Keratinocyte (primary cell): Measurements from ENCODE around the gene TREM2. TPM values are rescaled to one million over a fixed set of nuclear protein-coding genes. Genes with fewer than 3 reads are reported as not detected.
"Not testable (repeated sequence)": the region's sequence is repeated elsewhere in the genome, so short reads cannot be mapped to it uniquely, and the experiment has no call there.

Source experiments
- DNase-seq: peaks from one replicate; pipeline ENCODE4 v3.0.0-alpha.2; 2011; ENCODE audit warnings: low read depth, missing footprints, low spot score
- FAIRE-seq: peaks from 2 replicates; lab custom pipeline; 2011; peaks lifted over from hg19 to GRCh38; lab: Jason Lieb, UNC
- H2AFZ ChIP-seq: 2 replicates; pipeline ENCODE4 v1.6.0; 2012; ENCODE audit warnings: low read length, control low read depth, inconsistent platforms; ENCODE audit not compliant: control insufficient read depth
- H3K27ac ChIP-seq: 2 replicates; pipeline ENCODE4 v1.5.1; 2011; ENCODE audit warnings: low read length; ENCODE audit not compliant: control insufficient read depth, insufficient read depth
- H3K27me3 ChIP-seq: 3 replicates; pipeline ENCODE4 v1.6.0; 2011; ENCODE audit warnings: low read length; ENCODE audit not compliant: control insufficient read depth, insufficient read depth; ENCODE audit errors: extremely low read depth
- H3K36me3 ChIP-seq, 2 experiments: 2 replicates in 1 of 2; 3 replicates in 1 of 2; pipeline ENCODE4 v1.5.1; 2011; ENCODE audit warnings: low read length in 2 of 2, mild to moderate bottlenecking in 1 of 2; ENCODE audit not compliant: control insufficient read depth in 2 of 2, insufficient read depth in 2 of 2; ENCODE audit errors: extremely low read depth in 1 of 2
- H3K4me1 ChIP-seq: 3 replicates; pipeline ENCODE4 v1.5.1; 2011; ENCODE audit warnings: low read length; ENCODE audit not compliant: control insufficient read depth, insufficient read depth; ENCODE audit errors: extremely low read depth
- H3K4me2 ChIP-seq: 3 replicates; pipeline ENCODE4 v1.6.0; 2011; ENCODE audit warnings: low read depth, low read length; ENCODE audit not compliant: control insufficient read depth, insufficient read depth; ENCODE audit errors: extremely low read depth
- H3K4me3 ChIP-seq, 3 experiments: fragments of 200-600 bp in 1 of 3; sonication (generic) in 1 of 3; 2 replicates in 2 of 3; 3 replicates in 1 of 3; pipeline ENCODE4 v1.5.1; 2011 to 2016; ENCODE audit warnings: low read length in 3 of 3, mild to moderate bottlenecking in 3 of 3, control low read depth in 2 of 3, inconsistent platforms in 1 of 3, low read depth in 1 of 3, mixed read lengths in 1 of 3, mixed run types in 1 of 3, moderate library complexity in 1 of 3; ENCODE audit not compliant: control insufficient read depth in 2 of 3, insufficient read depth in 2 of 3; ENCODE audit errors: extremely low read depth in 1 of 3
- H3K79me2 ChIP-seq: 2 replicates; pipeline ENCODE4 v1.6.0; 2012; ENCODE audit warnings: low read length; ENCODE audit not compliant: control insufficient read depth, insufficient read depth
- H3K9ac ChIP-seq: 3 replicates; pipeline ENCODE4 v1.6.0; 2011; ENCODE audit warnings: low read length; ENCODE audit not compliant: control insufficient read depth, insufficient read depth; ENCODE audit errors: extremely low read depth
- H3K9me1 ChIP-seq: 3 replicates; pipeline ENCODE4 v1.6.0; 2011; ENCODE audit warnings: low read length; ENCODE audit not compliant: control insufficient read depth, insufficient read depth; ENCODE audit errors: extremely low read depth
- H3K9me3 ChIP-seq: 2 replicates; pipeline ENCODE4 v1.5.1; 2012; ENCODE audit warnings: low read depth, low read length; ENCODE audit not compliant: control insufficient read depth
- H4K20me1 ChIP-seq: 3 replicates; pipeline ENCODE4 v1.6.0; 2011; ENCODE audit warnings: low read length; ENCODE audit not compliant: control insufficient read depth, insufficient read depth; ENCODE audit errors: extremely low read depth
- CTCF ChIP-seq, 3 experiments: IDR thresholded peaks in 1 of 3; conservative IDR thresholded peaks in 1 of 3; optimal IDR thresholded peaks in 1 of 3; 2 replicates in 2 of 3; 3 replicates in 1 of 3; pipeline versions ENCODE3 to v1.5.1; 2011; ENCODE audit warnings: low read length in 3 of 3, mild to moderate bottlenecking in 3 of 3, moderate library complexity in 2 of 3, control low read depth in 1 of 3, inconsistent platforms in 1 of 3; ENCODE audit not compliant: insufficient read depth in 2 of 3; ENCODE audit errors: extremely low read depth in 1 of 3
- EZH2 ChIP-seq: IDR thresholded peaks from one replicate; pipeline ENCODE4 v1.6.1; 2012; ENCODE audit warnings: inconsistent platforms, mild to moderate bottlenecking, low read length, moderate library complexity
- dilution Hi-C: fragments of 300-500 bp; cut with MboI; formaldehyde crosslinking; loops from one replicate; pipeline ENCODE4 v1.7.0; 2020; ENCODE audit warnings: low sequenced_read_pairs; ENCODE audit not compliant: extremely low pct_ligation_motif_present
- polyA plus RNA-seq, 5 experiments: library from polyadenylated mRNA; depleted of rRNA in 3 of 5; stranded (reverse) in 3 of 5; stranded (forward) in 1 of 5; unstranded in 1 of 5; fragments of >200 nt; gene quantifications; 1 replicate in 1 of 5; 2 replicates in 3 of 5; 3 replicates in 1 of 5; pipeline versions ENCODE4 v1.2.1 to v1.2.3, GENCODE V29; 2011 to 2012; ENCODE audit warnings: missing spikeins in 2 of 5, low read depth in 1 of 5, low replicate concordance in 1 of 5

TREM2 gene
- polyA plus RNA-seq, 1 donor (not counting 4 experiments of a cell fraction or from before 2014, with no cell fraction given), result 4.0 TPM

GRCh38 chr6:41119508-41119907 is 43.4 kb downstream of the TREM2 start:
- DNase-seq (no peak), FAIRE-seq (no peak)
- H2AFZ ChIP-seq, result no peak overlapping the region
- no peaks in the 10 kb centered on the region for H3K36me3 ChIP-seq
- peaks cover 21% of the 10 kb centered on the region for H3K4me1 ChIP-seq
- H3K9ac ChIP-seq, result no peak overlapping the region
- no peaks in the 10 kb centered on the region for H3K9me1 ChIP-seq
- H3K4me2 ChIP-seq, result peak overlapping the region; percentile 31
- H3K27me3 ChIP-seq, result no peaks in the 10 kb centered on the region
- no peaks in the 10 kb centered on the region for H3K79me2 ChIP-seq
- H3K9me3 ChIP-seq, result no peaks in the 10 kb centered on the region
- peak overlapping the region; percentile 16 for H3K27ac ChIP-seq
- dilution Hi-C loops, result no loop called here
- H4K20me1 ChIP-seq, result no peaks in the 10 kb centered on the region
- TF ChIP-seq EZH2, result no peak
- TF ChIP-seq CTCF (optimal IDR thresholded peaks at IDR 0.05 in 1 of 3, IDR thresholded peaks at IDR 0.05 in 1 of 3, conservative IDR thresholded peaks at IDR 0.05 in 1 of 3; ENCODE audit: extremely low read depth in 1 of 3, insufficient read depth in 2 of 3, low read length in 3 of 3), result no peak
- H3K4me3 ChIP-seq, result no peak overlapping the region

GRCh38 chr6:41115027-41115426 is 47.9 kb downstream of the TREM2 start:
- H3K4me2 ChIP-seq, H3K36me3 ChIP-seq, H3K27me3 ChIP-seq, H3K4me3 ChIP-seq, H3K79me2 ChIP-seq, H4K20me1 ChIP-seq, H3K9me1 ChIP-seq, H3K9me3 ChIP-seq, dilution Hi-C loops, H2AFZ ChIP-seq, FAIRE-seq, H3K9ac ChIP-seq, H3K27ac ChIP-seq, DNase-seq: not testable (repeated sequence)
- peaks cover 24% of the 10 kb centered on the region for H3K4me1 ChIP-seq

- H3K36me3 ChIP-seq, result no peaks in the 10 kb centered on the region
- dilution Hi-C loops, result no loop called here
- no peak overlapping the region for H3K9ac ChIP-seq
- H3K4me2 ChIP-seq, result peak overlapping the region; percentile 69
- no peaks in the 10 kb centered on the region for H3K79me2 ChIP-seq
- H3K9me1 ChIP-seq, result no peaks in the 10 kb centered on the region
- no peaks in the 10 kb centered on the region for H4K20me1 ChIP-seq
- no peaks in the 10 kb centered on the region for H3K9me3 ChIP-seq
- peak; percentile 94 for FAIRE-seq
- peak overlapping the region; percentile 32 for H2AFZ ChIP-seq
- H3K4me1 ChIP-seq, result peaks cover 10% of the 10 kb centered on the region
- H3K27ac ChIP-seq, result no peak overlapping the region
- TF ChIP-seq CTCF (optimal IDR thresholded peaks at IDR 0.05 in 1 of 3, IDR thresholded peaks at IDR 0.05 in 1 of 3, conservative IDR thresholded peaks at IDR 0.05 in 1 of 3; ENCODE audit: extremely low read depth in 1 of 3, insufficient read depth in 2 of 3, low read length in 3 of 3), result no peak
- no peak for TF ChIP-seq EZH2
- no peaks in the 10 kb centered on the region for H3K27me3 ChIP-seq
- H3K4me3 ChIP-seq, result no peak overlapping the region
- peak; percentile 75 for DNase-seq
These were observed 51.9 kb downstream of the TREM2 start for GRCh38 chr6:41111017-41111416.
